ENCODE results near the gene RALGPS1.

RALGPS1 gene

GRCh38 chr9:127049581-127049980 is 135.0 kb downstream of the RALGPS1 start:
- in situ Hi-C loops (cut with MboI; ENCODE audit: low sequenced_read_pairs): no loop called here

- in situ Hi-C loops (cut with MboI; ENCODE audit: low sequenced_read_pairs): no loop called here
These were observed 135.6 kb downstream of the RALGPS1 start for GRCh38 chr9:127050152-127050551.

- in situ Hi-C loops (cut with MboI; ENCODE audit: low sequenced_read_pairs): no loop called here
These were observed 136.0 kb downstream of the RALGPS1 start for GRCh38 chr9:127050591-127051001.

- in situ Hi-C loops (cut with MboI; ENCODE audit: low sequenced_read_pairs): no loop called here
These were observed 137.5 kb downstream of the RALGPS1 start for GRCh38 chr9:127051881-127052595.

GRCh38 chr9:127053057-127053821 is 138.7 kb downstream of the RALGPS1 start:
- in situ Hi-C loops (cut with MboI; ENCODE audit: low sequenced_read_pairs): no loop called here

- in situ Hi-C loops (cut with MboI; ENCODE audit: low sequenced_read_pairs): no loop called here
These were observed 139.4 kb downstream of the RALGPS1 start for GRCh38 chr9:127053960-127054359.

- in situ Hi-C loops (cut with MboI; ENCODE audit: low sequenced_read_pairs): no loop called here
These were observed 141.3 kb downstream of the RALGPS1 start for GRCh38 chr9:127055745-127056402.

- in situ Hi-C loops (cut with MboI; ENCODE audit: low sequenced_read_pairs): no loop called here
These were observed 141.9 kb downstream of the RALGPS1 start for GRCh38 chr9:127056446-127056845.

GRCh38 chr9:127058011-127058644 is 143.5 kb downstream of the RALGPS1 start:
- in situ Hi-C loops (cut with MboI; ENCODE audit: low sequenced_read_pairs): no loop called here

- in situ Hi-C loops (cut with MboI; ENCODE audit: low sequenced_read_pairs): no loop called here
These were observed 144.1 kb downstream of the RALGPS1 start for GRCh38 chr9:127058645-127059021.

GRCh38 chr9:127059030-127059429 is 144.4 kb downstream of the RALGPS1 start:
- in situ Hi-C loops (cut with MboI; ENCODE audit: low sequenced_read_pairs): no loop called here

GRCh38 chr9:127059765-127060361 is 145.3 kb downstream of the RALGPS1 start:
- in situ Hi-C loops (cut with MboI; ENCODE audit: low sequenced_read_pairs): no loop called here

GRCh38 chr9:127061411-127061810 is 146.8 kb downstream of the RALGPS1 start:
- in situ Hi-C loops (cut with MboI; ENCODE audit: low sequenced_read_pairs): no loop called here

- in situ Hi-C loops (cut with MboI; ENCODE audit: low sequenced_read_pairs): no loop called here
These were observed 149.8 kb downstream of the RALGPS1 start for GRCh38 chr9:127064335-127064734.

- in situ Hi-C loops (cut with MboI; ENCODE audit: low sequenced_read_pairs): no loop called here
These were observed 151.0 kb downstream of the RALGPS1 start for GRCh38 chr9:127065592-127065991.

- in situ Hi-C loops (cut with MboI; ENCODE audit: low sequenced_read_pairs): no loop called here
These were observed 151.7 kb downstream of the RALGPS1 start for GRCh38 chr9:127066060-127066850.

GRCh38 chr9:127066851-127067136 is 152.2 kb downstream of the RALGPS1 start:
- in situ Hi-C loops (cut with MboI; ENCODE audit: low sequenced_read_pairs): no loop called here

- in situ Hi-C loops (cut with MboI; ENCODE audit: low sequenced_read_pairs): no loop called here
These were observed 153.1 kb downstream of the RALGPS1 start for GRCh38 chr9:127067603-127068220.

GRCh38 chr9:127074561-127075548 is 160.3 kb downstream of the RALGPS1 start:
- in situ Hi-C loops (cut with MboI; ENCODE audit: low sequenced_read_pairs): no loop called here

All from HL-60/S4 (cell line).